GM10266 (cell line): Measurements from ENCODE around the gene CAMP.

Source experiments
- DNase-seq: peaks from one replicate; pipeline ENCODE4 v3.0.0; 2012; ENCODE audit errors: extremely low spot score
- TF ChIP-seq, protein P1 (sequence below): IDR thresholded peaks from 2 replicates; pipeline ENCODE4 v1.5.1; 2012; ENCODE audit warnings: mild to moderate bottlenecking, low read depth; ENCODE audit not compliant: control insufficient read depth, insufficient read depth; ENCODE audit errors: missing control alignments

CAMP gene

DNA sequence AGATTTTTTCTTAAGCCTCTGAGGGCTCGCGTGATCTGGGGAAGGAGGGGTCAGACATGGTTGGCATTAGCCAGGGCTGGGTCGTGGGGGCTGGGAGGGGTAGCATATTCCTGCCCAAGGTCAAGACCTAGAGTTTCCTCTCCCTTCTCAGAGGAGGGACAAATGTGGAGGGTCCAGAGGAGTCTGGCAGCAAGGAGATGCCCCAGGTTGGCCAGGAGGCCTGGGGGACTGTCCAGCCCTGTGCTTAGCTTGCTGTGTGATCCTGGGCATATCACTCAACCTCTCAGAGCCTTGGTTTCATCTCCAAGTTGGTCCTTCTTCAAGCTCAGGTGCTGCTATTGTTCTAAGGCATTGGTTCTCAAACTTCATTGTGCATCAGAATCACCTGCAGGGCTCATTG is 9.1 kb upstream of the CAMP start:
- TF ChIP-seq, protein P1, sequence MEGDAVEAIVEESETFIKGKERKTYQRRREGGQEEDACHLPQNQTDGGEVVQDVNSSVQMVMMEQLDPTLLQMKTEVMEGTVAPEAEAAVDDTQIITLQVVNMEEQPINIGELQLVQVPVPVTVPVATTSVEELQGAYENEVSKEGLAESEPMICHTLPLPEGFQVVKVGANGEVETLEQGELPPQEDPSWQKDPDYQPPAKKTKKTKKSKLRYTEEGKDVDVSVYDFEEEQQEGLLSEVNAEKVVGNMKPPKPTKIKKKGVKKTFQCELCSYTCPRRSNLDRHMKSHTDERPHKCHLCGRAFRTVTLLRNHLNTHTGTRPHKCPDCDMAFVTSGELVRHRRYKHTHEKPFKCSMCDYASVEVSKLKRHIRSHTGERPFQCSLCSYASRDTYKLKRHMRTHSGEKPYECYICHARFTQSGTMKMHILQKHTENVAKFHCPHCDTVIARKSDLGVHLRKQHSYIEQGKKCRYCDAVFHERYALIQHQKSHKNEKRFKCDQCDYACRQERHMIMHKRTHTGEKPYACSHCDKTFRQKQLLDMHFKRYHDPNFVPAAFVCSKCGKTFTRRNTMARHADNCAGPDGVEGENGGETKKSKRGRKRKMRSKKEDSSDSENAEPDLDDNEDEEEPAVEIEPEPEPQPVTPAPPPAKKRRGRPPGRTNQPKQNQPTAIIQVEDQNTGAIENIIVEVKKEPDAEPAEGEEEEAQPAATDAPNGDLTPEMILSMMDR: no peak
- no peak for DNase-seq

DNA sequence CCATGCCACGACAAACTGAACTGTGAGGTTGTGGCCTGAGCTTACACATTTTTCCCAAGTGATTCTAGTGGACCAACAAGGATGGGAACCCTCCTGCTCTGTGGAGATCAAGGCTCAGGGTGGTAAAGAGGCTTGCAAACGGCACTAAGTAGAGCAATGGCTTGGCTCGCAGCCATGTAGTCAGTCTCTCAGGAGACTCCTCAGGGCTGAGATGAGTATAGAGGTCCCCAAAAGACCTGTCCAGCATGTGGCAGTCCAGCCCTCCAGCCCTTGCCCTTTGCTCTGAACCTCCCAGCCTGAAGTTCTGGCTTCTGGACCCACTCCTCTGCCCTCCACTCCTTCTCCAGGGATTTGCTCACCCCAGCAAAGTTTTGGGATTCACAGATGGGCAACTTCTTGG is 8.3 kb upstream of the CAMP start:
- no peak for DNase-seq
- TF ChIP-seq, protein P1: no peak

- no peak for DNase-seq
- TF ChIP-seq, protein P1: no peak
Measured at GRCh38 chr3:48215466-48215865, 7.8 kb upstream of the CAMP start.

GRCh38 chr3:48215876-48216275 is 7.4 kb upstream of the CAMP start:
- no peak for DNase-seq
- TF ChIP-seq, protein P1: no peak

- TF ChIP-seq, protein P1: no peak
- DNase-seq: no peak
Measured at GRCh38 chr3:48217449-48217848, 5.8 kb upstream of the CAMP start.

DNA sequence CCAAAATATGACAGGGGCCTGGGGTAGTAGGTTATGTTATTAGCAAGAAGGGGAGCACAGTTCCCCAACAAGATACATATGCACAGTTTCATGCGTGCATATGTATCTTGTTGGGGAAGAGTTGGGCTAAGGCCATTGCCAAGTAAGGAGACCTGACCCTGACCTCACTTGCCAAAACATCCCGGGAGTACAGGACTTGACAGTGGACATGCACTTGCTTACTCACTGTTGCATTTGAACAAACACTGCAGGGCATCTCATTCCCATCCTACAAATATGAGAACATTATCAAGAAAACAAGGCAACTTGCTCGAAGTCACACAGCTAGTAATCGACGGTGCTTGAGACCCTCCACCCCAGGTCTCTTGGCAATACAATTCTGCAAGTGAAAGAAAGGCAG is 4.8 kb upstream of the CAMP start:
- TF ChIP-seq, protein P1: no peak
- no peak for DNase-seq

GRCh38 chr3:48219543-48219942 is 3.8 kb upstream of the CAMP start:
- TF ChIP-seq, protein P1: no peak
- no peak for DNase-seq

DNA sequence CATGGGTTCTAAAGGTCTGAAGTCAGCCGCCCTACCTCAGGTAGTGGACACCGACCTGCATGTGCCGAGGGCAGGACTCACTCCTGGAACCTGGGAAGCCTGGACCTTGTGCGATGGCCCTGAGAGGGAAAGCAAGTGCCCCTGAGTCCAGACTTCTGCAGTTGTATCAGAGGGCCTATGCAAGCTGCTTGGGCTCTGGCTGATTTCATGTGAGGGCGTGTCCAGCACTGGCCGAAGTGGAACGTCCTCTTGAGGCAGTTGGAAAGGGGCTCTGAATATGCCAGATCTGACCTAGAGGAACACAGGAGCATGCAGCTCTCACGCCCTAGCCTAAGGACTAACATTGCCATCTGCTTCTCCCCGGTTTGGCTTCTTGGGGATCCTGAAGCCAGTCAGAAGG is 2.5 kb upstream of the CAMP start:
- no peak for DNase-seq
- TF ChIP-seq, protein P1: no peak
